Esophagus (tissue), 2 donors: ENCODE measurements around the gene CYP2R1. TPM values are rescaled to one million over a fixed set of nuclear protein-coding genes. Genes with fewer than 3 reads are reported as not detected.
"Not testable (repeated sequence)": the region's sequence is repeated elsewhere in the genome, so short reads cannot be mapped to it uniquely, and the experiment has no call there.

ENCODE experiments used
- H3K27ac ChIP-seq, 2 donors: one replicate each; pipeline ENCODE4 v1.5.1; 2013; ENCODE audit warnings: low read depth in 2 of 2, mild to moderate bottlenecking in 2 of 2, inconsistent platforms in 1 of 2, low read length in 1 of 2, moderate library complexity in 1 of 2
- H3K27me3 ChIP-seq, 2 donors: one replicate each; pipeline ENCODE4 v1.6.1; 2013; ENCODE audit warnings: low read length in 2 of 2, control low read depth in 1 of 2, mild to moderate bottlenecking in 1 of 2; ENCODE audit not compliant: insufficient read depth in 2 of 2, control insufficient read depth in 1 of 2
- H3K36me3 ChIP-seq, 2 donors: one replicate each; pipeline ENCODE4 v1.6.1; 2013; ENCODE audit warnings: low read length in 1 of 2; ENCODE audit not compliant: control insufficient read depth in 2 of 2, insufficient read depth in 2 of 2
- H3K4me1 ChIP-seq, 2 donors: one replicate each; pipeline ENCODE4 v1.6.1; 2013; ENCODE audit warnings: low read length in 1 of 2; ENCODE audit not compliant: control insufficient read depth in 2 of 2, insufficient read depth in 2 of 2
- H3K4me3 ChIP-seq, 2 donors: one replicate each; pipeline ENCODE4 v1.5.1; 2013; ENCODE audit warnings: low read length in 2 of 2, mild to moderate bottlenecking in 2 of 2, low read depth in 1 of 2, moderate library complexity in 1 of 2
- H3K9me3 ChIP-seq, 2 donors: one replicate each; pipeline ENCODE4 v1.6.1; 2013; ENCODE audit warnings: mild to moderate bottlenecking in 2 of 2, low read depth in 1 of 2, low read length in 1 of 2, moderate library complexity in 1 of 2; ENCODE audit not compliant: control insufficient read depth in 2 of 2, insufficient read depth in 1 of 2
- WGBS, 2 donors: extraction: QIAGEN DNeasy Blood & Tissue Kit; methylation state at CpG; one replicate each; pipeline ENCODE4 v1.1.7; 2013; 5-methylcytosine and 5-hydroxymethylcytosine counted together
- polyA plus RNA-seq, 2 donors: library from polyadenylated mRNA; stranded (reverse); fragments of 200-250 nt; gene quantifications; one replicate each; pipeline ENCODE4 v1.2.3, GENCODE V29; 2013
- donor health status: healthy with polysubstance abuse.
- donor health status: Bipolar disorder and iron deficiency.

Gene CYP2R1
- polyA plus RNA-seq, 2 donors = 16.5 to 37.1 TPM

DNA sequence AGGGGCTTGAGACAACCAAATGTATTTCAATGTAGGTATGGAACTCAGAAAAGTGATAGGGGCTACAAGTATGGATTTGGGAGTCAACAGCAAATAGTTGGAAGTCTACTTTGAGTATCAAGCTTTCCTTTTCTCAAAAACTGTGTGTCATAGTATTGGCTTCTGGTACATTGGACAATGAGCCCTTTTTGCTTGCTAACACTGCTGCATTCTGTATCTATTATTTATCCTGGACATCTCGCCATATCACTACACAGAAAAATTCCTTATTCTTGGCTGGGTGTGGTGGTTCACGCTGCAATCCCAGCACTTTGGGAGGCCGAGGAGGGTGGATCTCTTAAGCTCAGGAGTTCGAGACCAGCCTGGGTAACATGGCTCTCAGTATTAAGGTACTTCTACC, 18.4 kb downstream of the CYP2R1 start:
- Histone ChIP-seq H3K27ac (no peak overlapping the region), H3K4me3 (no peak overlapping the region), H3K9me3 (no peaks in the 10 kb centered on the region), H3K4me1 (no peaks in the 10 kb centered on the region), H3K36me3 (no peaks in the 10 kb centered on the region), H3K27me3 (no peaks in the 10 kb centered on the region)
- 86 to 91% methylated on average over 4 of the region's 4 CpGs for WGBS, 2 donors

DNA sequence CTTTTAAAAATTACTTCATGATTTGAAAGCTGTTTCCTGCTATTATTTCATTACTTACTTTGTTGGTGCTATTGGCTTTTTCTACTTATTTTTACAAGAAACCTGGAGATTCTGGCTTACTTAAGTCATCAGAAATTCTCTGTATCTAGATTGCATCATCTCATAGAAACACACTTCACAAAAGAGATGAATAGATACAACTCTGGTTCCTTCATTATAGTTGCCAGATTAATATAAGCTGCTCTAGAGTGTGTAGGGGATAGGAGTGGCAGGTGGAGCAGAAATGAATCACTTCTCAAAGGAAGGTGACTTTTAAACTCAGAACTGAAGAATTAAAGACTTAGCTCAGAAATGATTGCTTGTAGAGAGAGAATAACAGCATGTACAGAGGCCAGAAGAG, 20.0 kb downstream of the CYP2R1 start:
- Histone ChIP-seq H3K27me3 (no peaks in the 10 kb centered on the region), H3K36me3 (no peaks in the 10 kb centered on the region), H3K4me1 (no peaks in the 10 kb centered on the region), H3K27ac (no peak overlapping the region), H3K4me3 (no peak overlapping the region), H3K9me3 (no peaks in the 10 kb centered on the region)

- not testable (repeated sequence) for H3K9me3 ChIP-seq, H3K4me3 ChIP-seq, H3K27ac ChIP-seq, H3K4me1 ChIP-seq, H3K27me3 ChIP-seq, H3K36me3 ChIP-seq
- 92% methylated on average over 4 of the region's 4 CpGs for WGBS, 2 donors
Measured at GRCh38 chr11:14863775-14864174, 28.3 kb downstream of the CYP2R1 start.

DNA sequence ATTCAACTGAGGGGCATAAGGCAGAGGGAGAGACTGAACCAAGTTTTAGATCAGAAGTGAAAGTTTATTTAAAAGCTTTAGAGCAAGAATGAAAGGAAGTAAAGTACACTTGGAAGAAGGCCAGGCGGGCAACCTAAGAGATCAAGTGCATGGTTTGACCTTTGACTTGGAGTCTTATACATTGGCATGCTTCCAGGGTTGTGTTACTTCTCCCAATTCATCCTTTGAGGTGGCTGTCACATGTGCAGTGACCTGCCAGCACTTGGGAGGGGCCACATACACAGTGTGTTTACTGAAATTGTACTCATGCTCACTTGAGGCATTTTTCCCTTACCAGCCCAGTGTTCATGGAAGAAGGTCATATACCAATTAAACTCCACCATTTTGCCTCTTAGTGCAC, 30.4 kb downstream of the CYP2R1 start:
- Histone ChIP-seq H3K27me3 (no peaks in the 10 kb centered on the region), H3K9me3 (no peaks in the 10 kb centered on the region), H3K4me1 (no peaks in the 10 kb centered on the region), H3K36me3 (no peaks in the 10 kb centered on the region), H3K27ac (no peak overlapping the region), H3K4me3 (no peak overlapping the region)
- 83 to 90% methylated on average over 1 of the region's 1 CpG for WGBS, 2 donors

DNA sequence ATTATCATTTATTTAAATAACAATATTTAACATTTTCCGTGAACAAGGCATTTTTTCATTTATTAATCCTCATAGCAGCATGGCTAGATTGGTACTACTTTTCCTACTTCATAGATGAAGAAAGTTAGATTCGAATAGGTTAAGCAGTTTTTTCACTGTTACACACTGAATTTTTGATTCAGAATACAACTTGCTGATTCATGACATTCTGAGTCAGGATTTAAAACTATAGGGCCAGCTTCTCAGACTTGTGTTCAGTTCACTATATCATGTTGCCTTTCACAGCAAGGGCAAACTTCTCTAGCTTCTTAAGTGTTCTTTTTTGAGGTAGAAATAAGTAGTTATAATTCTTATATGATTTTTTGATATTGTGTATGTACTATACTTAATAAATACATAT, 31.5 kb downstream of the CYP2R1 start:
- Histone ChIP-seq H3K4me3 (no peak overlapping the region), H3K27ac (no peak overlapping the region), H3K4me1 (no peaks in the 10 kb centered on the region), H3K9me3 (no peaks in the 10 kb centered on the region), H3K27me3 (no peaks in the 10 kb centered on the region), H3K36me3 (no peaks in the 10 kb centered on the region)
- WGBS, 2 donors = 82 to 86% methylated on average over 2 of the region's 2 CpGs

- WGBS, 2 donors = 78 to 87% methylated on average over 1 of the region's 1 CpG
Measured at GRCh38 chr11:14858404-14858803, 33.6 kb downstream of the CYP2R1 start.

GRCh38 chr11:14857621-14858020, 34.4 kb downstream of the CYP2R1 start:
- 69 to 82% methylated on average over 3 of the region's 3 CpGs for WGBS, 2 donors
- H3K36me3 ChIP-seq = no peaks in the 10 kb centered on the region

More at GRCh38 chr11:14858404-14858803, 33.6 kb downstream of the CYP2R1 start:
- no peaks in the 10 kb centered on the region for H3K27me3 ChIP-seq
- no peaks in the 10 kb centered on the region for H3K36me3 ChIP-seq
- H3K27ac ChIP-seq = no peak overlapping the region
- no peak overlapping the region for H3K4me3 ChIP-seq
- no peaks in the 10 kb centered on the region for H3K4me1 ChIP-seq
- H3K9me3 ChIP-seq = no peaks in the 10 kb centered on the region

DNA sequence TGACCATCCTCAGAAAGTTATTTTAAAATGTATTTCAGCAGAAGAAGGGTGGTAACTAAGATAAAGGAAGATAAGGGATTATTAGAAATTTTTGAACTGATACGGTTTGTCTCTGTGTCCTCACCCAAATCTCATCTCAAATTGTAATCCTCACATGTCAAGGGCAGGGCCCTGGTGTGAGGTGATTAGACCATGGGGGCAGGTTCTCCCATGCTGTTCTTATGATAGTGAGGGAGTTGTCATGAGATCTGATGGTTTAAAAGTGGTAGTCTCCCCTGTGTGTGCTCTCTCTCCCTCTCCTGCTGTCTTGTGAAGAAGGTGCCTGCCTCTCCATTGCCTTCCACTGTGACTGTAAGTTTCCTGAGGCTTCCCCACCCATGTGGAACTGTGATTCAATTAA, 36.1 kb downstream of the CYP2R1 start:
- Histone ChIP-seq H3K27me3 (no peaks in the 10 kb centered on the region), H3K9me3 (no peaks in the 10 kb centered on the region), H3K27ac (no peak overlapping the region), H3K36me3 (no peaks in the 10 kb centered on the region), H3K4me1 (no peaks in the 10 kb centered on the region), H3K4me3 (no peak overlapping the region)
- WGBS, 2 donors = 84 to 90% methylated on average over 1 of the region's 1 CpG

More at GRCh38 chr11:14857621-14858020, 34.4 kb downstream of the CYP2R1 start:
- no peak overlapping the region for H3K4me3 ChIP-seq
- no peaks in the 10 kb centered on the region for H3K27me3 ChIP-seq
- no peaks in the 10 kb centered on the region for H3K4me1 ChIP-seq
- H3K27ac ChIP-seq = no peak overlapping the region
- no peaks in the 10 kb centered on the region for H3K9me3 ChIP-seq

DNA sequence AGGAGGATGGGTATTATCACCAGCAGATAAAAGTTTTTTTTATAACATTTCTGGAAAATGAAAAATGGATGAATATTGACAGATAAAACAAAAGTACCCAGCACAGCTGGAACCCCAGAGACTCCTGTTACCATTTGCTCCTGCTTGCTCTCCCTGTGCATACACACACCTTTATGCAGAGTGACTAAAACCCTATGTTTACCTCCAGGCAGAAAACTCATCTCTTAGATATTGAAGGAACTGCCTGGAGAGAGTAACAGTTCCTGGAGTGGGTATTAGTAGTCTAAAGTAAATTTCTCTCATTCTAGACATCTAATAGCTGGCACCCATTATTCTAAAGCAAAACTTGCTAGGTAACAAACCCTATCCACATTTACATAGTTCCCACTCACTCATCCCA, 38.0 kb downstream of the CYP2R1 start:
- H3K27me3 ChIP-seq = no peaks in the 10 kb centered on the region
- H3K36me3 ChIP-seq = no peaks in the 10 kb centered on the region
- no peak overlapping the region for H3K4me3 ChIP-seq
- no peaks in the 10 kb centered on the region for H3K4me1 ChIP-seq
- no peaks in the 10 kb centered on the region for H3K9me3 ChIP-seq
- H3K27ac ChIP-seq = no peak overlapping the region

GRCh38 chr11:14852571-14853177, 39.4 kb downstream of the CYP2R1 start:
- no peaks in the 10 kb centered on the region for H3K4me1 ChIP-seq
- H3K36me3 ChIP-seq = no peaks in the 10 kb centered on the region
- 97% methylated on average over 4 of the region's 4 CpGs for WGBS, 2 donors
- no peaks in the 10 kb centered on the region for H3K9me3 ChIP-seq
- H3K27ac ChIP-seq = no peak overlapping the region
- no peaks in the 10 kb centered on the region for H3K27me3 ChIP-seq
- H3K4me3 ChIP-seq = no peak overlapping the region
